ENCODE data around the gene ZDHHC14.

The ZDHHC14 gene

DNA sequence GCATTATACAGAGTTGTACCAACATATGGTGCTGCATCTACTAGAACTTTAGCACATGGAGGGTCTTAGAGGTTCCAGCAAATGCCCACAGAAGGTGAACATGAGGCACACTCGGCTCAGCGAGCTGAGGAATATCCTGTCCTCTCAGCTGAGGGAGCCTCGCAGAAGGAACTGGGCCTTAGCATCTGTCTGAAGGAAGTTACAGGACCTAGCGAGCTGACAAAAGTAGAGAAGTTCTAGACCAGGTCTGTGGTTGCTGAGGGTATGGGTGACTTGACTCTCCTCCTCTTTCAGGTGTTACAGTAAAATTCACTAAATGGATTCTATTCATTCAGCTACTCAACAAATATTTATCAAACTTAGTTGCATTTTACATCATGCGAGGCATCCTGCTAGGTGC is 157.2 kb downstream of the ZDHHC14 start:
- DNase-seq = no peak

DNA sequence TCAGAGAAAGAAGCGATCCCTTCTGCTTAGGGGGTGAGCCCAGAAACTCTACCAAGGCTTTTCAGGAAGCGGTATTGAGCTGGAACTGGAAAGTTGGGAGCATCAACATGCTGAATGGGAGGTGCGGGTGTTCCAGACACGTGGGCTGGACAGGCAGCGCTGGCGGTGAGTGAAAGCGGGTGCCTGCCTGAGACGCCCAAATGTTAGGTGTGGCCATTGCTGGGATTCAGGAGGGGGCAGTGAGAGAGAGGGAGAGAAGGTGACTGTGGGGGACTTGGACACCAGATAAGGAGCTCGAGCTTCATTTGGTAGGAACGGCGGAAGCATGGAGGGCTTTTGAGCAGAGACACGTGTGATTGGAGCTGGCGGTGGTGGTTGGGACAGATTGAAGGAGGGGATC is 157.7 kb downstream of the ZDHHC14 start:
- no peak for DNase-seq

DNA sequence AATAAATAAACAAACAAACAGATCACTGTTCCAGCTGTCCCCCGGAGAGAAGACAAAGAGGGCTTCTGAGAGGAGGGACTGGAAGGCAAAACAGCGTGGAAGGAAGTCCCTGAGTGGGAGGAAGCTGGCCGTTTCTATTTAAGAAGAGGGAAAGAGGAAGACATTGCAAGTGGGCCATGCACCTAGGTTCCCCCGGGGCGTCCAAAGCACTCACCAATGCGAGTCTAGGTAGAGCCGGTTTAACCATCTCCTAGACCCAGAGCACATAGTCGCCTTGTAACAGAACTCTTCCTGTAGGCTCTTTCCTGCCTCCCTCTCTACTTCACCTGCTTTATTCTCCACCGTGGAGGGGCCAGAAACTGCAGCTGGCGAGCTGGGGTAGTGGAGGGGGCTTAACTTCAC is 158.4 kb downstream of the ZDHHC14 start:
- DNase-seq = no peak

DNA sequence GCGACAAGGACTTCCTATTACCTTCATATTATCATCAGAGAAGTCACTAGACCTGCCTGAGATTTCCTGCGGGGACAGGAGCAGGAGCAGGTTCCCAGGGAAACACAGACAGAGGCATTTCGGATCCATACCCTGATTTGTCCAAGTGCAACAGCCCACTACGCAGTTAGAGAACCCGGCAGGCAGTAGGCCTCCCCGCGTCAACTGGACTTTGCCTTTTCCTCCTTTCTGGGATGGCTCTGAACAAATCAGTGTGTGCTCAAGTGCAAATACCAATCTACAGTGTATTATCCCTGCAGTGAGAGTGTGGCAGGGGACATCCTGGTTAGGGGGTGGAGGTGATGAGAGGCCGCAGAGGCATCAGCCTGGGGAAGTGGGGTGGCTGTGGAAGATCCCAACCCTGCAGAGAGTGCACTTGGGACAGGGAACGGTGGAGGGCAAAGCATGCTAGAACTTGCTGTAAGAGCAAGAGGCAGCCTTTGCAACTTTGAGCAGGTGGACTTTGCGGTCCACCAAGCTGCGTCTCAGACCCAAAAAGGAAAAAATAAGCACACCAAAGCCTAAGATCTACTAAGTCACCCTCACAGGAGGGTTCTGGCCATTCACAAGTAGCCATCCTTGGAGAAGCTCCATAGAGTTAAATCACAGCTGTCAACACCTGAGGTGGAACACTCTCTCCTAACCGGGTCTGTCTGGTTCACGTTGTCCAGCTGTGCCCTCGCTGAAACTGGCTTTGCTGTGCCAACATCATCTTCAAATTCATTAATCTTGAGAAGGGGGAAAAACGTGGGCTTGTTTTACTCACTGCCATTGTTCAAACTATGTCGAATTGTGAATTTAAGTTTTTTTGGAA is 159.1 kb downstream of the ZDHHC14 start:
- DNase-seq = no peak

DNA sequence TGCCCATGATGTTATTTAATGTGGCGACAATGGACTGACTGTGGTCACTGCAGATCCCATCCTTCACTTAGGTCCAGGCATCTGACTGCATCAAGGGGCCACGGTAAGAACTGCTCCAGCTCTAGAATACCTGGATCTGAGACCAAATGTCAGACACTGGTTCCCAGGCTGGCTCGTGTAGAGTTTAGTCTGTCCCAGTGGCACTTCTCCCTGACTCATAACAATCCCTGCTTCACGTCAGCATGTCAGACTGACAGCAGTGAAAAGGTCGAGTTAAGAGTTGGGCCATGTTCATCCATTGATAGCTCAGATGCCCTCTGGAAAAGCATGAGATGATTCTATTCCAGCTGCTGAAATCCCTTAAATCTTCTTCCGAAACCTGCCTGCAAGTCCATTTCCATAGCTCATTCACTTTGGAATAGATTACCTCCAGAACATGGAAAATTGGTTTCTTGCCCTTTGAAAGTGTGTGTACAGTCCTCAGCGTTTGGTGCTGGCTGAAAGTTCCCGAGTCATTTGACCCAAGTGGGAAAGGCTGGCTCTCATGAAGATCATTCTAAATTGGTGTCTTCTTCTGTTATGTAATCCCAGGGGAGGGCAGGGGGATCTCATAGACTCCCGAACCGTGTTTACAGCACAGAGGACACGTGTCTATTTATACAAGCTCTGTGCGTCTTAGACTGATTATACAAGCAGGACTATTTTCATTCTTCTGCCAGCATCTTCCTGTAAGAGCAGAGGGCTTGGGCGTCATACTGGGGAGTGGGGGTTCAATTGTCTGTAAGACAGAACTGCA is 160.8 kb downstream of the ZDHHC14 start:
- DNase-seq = no peak

DNA sequence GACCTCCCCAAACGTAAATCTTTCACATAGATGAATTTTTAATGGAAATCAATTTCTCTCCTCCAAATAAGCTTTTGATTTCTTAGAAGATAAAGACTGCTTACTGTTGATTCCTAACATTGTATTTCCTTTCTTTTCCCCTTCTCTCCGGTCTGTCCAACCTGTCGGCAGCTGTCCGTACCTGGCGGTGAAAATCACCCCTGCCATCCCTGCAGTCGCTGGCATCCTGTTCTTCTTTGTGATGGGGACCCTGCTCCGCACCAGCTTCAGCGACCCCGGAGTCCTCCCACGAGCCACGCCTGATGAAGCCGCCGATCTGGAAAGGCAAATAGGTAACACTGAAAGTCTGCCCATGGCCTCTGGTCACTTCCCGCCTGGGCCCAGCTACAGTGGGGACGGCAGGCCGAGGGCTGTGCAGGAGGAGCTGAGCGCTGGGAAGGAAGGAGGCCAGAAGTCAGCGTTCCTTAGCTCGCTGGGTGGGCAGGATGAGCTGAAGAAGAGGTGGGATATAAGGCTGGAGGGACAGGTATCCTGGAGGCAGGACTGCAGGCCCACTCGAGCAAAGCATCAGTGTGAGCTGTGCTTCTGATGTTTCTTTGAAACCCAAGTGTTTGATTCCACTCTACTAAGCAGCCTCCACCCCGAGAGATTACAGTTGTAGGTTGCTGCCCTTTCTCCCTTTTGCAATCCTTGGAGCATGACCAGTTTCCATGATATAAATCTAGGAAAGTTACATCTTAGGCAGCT is 161.6 kb downstream of the ZDHHC14 start:
- DNase-seq = no peak

DNA sequence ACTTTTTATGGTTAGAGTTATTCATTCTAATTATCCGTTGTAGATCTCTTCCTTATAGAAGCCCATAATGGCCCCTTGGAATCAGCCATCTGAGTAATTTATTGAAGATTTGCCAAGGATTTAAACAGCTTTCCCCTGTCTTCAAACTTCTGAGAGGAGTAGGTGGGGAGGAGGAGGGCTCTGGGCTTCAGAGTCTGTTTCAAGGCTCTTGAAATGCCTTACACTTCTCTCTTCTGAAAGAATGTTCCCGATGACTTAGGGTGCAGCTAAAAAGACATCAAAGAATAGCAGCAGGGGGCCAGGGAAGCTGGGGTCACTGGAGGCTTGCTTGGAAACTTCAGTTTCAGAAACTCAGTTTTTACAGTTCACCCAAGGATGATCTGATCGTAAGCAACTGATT is 165.3 kb downstream of the ZDHHC14 start:
- no peak for DNase-seq

DNA sequence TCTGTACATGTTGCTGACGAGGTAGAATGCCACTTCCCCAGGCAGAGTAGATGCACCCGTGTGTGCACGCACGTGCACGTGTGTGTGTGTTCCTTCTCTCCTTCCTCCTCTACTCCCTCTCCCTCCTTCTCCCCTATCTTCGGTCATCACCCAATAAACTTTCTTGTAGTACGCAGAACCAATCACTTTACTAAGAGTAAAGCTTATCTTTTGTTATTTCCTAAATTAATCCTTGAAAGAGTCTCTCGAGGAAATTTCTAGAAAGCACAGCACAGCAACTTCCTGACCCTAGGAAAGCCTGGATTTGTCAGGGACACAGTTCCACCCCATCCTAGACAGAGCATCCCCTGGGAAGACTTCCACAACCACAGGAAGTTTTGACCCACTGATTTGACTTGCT is 166.1 kb downstream of the ZDHHC14 start:
- DNase-seq = no peak

DNA sequence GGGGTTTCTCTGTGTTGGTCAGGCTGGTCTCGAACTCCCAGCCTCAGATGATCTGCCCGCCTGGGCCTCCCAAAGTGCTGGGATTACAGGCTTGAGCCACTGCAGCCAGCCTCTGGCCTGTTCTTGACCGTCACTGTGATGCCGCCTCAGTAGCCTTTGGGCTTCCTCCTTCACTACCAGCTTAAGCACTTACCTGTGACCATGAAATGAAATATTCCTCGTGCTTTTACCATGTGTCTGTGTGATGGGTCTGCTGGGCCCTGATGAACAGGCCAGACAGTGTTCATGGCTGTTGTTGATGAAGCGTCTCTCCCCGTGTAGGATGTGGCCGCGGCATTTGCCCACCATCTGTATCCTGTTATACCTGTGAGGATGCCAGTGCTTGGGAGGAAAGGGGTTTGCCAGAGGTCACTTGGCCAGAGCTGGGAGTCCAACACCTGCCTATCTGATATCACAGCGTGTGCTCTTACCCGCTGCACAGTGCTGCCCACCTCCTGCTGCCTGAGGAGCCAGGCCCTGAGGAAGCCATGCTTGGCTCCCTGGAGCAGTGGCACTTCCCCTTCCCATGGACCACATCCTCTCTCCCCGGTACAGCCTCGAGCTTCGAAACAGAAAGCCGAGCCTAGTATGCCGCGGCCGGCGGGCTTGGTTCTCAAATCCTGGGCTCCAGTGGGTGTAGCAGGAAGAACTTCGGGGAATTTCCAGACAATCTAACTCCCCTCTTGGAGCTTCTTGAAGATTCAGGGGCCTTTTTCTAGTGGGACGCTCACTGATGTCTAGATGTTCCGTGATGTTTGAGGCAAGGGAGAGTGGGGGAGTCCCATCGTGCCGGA is 167.9 kb downstream of the ZDHHC14 start:
- DNase-seq = no peak

DNA sequence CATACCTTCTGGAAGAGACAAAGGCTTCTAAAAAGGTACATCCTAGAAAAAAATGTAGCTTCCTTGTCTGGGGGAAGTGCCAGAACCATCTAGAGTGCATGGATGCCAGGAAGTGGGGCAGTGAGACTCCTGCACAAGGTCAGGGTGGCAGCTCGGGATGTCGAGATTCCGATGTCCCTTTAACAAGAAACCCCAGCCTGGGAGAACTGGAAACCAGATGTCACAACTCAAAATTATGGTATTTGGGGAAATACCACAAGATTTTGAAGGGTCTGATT is 168.4 kb downstream of the ZDHHC14 start:
- no peak for DNase-seq

DNA sequence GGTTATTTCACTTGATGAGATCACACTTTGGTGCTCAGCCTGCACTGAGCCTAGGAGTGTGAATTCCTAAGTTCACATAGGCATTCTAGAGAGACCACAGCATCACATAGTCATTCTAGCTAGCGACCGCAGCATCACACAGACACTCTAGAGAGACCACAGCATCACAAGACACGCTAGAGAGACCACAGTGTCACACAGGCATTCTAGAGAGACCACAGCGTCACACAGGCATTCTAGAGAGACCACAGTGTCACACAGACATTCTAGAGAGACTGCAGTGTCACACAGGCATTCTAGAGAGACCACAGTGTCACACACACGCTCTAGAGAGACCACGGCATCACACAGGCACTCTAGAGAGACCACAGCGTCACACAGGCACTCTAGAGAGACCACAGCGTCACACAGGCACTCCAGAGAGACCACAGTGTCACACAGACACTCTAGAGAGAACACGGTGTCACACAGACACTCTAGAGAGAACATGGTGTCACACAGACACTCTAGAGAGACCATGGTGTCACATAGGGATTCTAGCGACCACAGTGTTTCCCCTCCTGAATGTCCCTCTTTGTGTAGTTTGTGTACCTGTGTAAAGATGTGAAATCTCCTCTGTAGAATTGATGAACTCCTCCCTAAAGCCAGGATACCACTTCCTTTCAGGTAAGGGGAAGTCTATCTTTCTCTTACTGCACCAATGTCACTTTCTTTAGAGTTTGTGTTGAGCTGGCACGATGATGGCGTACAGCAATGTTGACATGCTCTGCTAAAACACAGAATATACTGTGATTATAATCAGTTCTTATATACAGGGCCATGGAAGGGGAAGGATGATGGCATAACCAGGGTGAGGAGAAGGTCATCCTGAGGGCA is 169.4 kb downstream of the ZDHHC14 start:
- no peak for DNase-seq

DNA sequence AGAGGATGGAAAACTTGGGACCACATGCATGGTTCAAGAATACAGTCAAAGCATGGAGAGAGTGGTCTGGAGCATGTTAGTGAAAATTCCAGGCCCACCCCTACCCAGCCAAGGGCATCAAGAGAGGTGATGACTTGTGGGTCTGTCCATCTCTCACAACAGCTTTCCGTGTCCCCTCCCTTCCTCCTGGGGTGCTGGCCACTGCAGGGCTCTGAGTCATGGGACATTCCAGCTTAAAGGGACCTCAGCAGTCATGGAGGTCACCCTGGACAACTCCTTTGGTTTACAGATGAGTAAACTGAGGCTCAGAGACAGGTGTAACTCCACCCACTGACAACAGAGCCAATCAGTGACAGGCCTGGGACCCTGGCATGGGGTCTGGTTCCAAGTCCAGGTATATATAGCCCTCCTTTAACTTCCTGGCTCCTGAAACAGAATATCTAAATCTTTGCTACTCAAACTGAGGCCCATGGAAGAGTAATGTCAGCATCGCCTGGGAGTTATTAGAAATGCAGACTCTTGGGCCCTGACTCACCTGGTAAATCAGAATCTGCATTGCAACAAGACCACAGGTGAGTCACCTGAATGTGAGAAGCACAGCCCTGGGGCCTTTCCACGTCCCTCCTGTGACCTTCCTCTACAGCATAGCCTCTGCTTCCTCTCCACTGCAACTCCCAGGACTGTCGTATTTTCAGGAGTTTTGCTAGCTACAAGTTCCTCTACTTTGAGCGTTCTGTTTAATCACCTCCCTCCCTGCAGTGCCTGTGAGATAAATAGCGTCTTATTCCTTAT is 170.2 kb downstream of the ZDHHC14 start:
- no peak for DNase-seq

DNA sequence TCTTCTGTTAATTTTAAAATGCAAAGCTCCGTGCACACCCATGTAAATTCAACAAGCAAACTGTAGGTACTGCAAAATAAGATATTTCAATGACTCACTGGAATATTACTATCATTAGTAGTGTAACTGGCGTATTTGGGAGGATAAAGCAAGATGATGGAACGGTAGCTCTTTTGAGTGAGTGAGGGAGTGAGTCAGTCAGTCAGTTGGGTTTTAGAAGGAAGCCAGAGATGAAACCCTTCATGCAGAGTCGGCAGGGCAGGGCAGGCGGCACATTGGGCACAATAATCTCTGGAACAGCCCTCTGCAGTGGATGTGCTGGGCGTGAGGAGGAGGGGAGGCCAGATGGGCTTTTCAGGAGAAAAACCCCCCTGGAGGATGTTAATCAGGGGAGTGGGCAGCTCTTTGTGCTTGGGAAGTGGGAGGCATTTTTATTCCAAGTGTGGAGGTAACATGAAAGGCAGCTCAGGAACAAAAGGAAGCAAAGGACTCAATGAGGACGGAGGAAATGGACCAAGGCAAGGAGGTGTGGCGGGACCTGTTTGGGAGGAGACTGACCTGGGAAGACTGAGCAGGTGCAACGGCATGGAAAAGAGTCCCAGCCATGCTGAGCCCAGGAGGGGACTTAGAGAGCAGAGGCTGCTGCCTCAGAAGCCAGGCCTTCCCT is 171.2 kb downstream of the ZDHHC14 start:
- peak; percentile 15 for DNase-seq

DNA sequence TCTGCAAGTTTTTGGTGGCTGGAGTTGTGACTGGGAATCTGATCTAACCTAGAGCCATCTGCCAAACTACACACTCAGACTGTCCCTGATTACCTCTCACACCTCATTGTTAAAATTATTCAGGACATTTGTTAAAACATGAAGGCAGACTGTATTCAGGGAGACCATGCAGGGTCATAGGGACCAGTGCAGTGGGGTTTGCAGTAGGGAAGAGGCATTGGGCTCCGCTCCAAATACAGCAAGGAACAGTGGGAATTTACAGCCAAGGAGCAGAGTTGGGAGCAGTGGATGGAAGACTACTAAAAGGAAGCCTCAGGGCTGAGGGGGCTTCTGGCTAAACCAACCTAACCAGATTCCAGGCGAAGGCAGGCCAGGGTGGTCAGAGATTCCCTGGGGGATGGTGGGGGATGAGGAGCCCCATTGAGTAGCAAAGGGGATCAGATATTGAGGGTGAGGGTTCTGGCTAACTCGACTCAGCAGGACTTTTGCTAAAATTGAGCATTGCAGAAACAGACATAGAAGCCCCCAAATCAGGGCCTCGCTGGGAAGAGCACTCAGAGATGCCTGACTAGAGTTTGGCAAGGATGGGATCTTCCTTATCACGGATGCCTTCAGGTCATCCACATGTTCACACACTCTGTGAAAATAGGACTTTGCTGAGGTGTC is 172.0 kb downstream of the ZDHHC14 start:
- DNase-seq = no peak

DNA sequence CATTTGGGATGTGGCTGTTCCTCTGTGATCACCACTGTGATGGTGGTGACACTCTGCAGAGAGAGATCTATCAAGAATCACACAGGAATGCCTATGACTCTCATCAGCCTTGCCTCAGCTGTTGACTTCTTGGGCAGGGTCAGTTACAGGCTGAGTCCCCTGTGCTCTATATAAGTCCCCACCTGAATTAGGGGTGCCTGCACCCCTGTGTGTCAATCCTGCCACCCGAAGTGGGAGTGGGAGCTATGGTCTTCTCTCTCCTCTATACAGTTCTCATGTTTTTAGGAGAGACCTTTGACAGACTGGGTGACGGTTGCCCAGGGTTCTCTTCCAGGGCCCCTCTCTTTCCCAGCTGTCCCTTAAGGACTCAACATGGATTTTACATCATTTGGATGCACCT is 173.8 kb downstream of the ZDHHC14 start:
- DNase-seq = no peak

DNA sequence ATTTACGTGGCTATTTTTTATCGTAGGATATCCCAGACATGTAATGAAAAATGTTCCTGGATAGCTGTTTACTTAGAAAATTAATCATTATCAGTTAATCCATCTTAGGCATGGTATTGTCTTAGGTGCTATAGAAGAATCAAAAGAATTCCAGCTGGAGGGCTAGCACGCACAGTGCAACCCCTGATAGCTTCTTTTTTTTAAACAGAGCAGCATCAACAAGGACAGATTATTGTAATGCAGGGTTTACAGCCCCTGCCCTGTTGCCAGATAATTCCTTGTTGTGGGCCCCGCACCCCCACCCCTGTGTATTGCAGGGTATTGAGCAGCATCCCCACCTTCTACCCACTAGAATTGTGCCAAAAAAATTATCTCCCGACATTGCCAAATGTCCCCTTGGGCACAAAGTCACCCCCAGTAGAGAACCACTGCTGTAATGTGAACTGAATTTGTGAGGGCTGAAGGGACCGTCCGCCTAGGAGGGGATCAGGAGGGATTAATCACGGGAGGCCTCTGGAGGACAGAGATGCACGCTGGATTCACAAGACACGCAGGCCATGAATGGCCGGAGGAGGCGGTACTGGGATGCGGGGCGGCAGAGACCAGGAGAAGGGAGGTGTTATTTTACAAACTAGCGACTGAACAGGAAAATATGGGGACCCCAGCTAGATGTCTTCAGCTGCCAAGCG is 174.6 kb downstream of the ZDHHC14 start:
- DNase-seq = peak; percentile 91

DNA sequence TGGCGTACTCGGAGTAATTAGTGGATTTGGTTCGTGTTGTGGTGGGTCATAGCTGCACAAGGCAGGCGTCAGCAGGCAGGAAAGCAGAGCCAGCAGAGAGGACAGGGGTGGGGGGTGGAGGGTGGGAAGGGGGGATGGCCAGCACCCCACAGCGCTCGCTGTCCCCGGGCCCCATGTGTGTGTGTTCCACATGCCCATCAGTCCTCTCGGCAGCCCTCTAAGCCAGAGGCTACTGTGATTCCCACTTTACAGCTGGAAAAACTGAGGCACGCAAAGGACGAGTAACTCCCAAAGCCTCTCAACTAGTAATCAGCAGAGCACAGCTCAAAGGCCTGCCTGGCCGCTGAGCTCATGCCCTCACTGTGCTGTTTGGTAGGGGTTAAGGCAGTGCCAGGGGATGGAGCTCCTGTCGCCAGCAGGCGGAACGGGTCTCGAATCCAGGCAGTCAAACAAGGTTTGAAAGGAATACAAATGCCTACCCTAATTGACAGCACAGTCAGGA is 175.2 kb downstream of the ZDHHC14 start:
- no peak for DNase-seq

DNA sequence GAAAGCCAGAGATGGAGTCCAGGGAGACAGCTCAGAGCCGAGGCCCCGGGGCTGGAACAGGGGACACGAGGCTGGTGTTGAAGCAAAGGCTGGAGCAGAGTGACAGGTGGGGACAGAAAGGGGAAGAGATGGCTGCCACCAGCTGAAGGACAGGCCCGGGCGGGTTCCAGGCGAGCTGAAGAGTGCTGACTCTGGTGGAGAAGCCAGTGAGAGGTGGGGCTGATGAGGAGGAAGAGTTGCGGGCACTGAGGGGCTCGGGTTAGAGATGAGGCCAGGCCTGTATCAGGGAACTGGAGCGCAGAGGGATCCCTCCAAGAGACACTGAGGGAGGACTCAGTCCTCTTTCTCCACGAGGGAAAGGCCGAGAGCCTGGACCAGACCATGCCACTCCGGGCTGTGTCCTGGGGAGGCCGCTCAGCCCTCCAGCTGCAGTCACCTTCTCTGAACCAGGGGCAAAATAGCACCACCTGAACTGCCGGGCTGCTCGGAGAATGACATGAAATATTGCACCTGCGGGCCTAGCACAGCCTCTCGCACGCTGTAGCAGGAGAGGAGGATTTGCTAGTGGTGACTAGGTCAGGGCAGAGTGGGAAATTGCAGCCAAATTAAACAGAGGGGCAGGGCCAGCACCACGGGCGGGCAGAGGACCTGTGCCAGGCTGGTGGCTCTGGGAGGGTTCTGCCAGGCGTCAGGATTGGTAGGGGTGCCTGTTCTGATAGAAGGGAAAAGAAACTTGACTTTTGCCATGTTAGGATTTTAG is 175.9 kb downstream of the ZDHHC14 start:
- DNase-seq = no peak
